Measurements from ENCODE around the gene MANSC1.

- no peak for TF ChIP-seq POLR2AphosphoS5 (IDR thresholded peaks at IDR 0.05; ENCODE audit: borderline replicate concordance, low read depth, low read length)
- TF ChIP-seq EZH2 (IDR thresholded peaks at IDR 0.05), result no peak
- TF ChIP-seq FOXP2 (optimal IDR thresholded peaks at IDR 0.05; ENCODE audit: control extremely low read depth, extremely low read length, insufficient read depth), result no peak
Measured at GRCh38 chr12:12333407-12334366, 16.4 kb downstream of the MANSC1 start.

Measured in SK-N-MC (cell line).